DND-41 (cell line): Measurements from ENCODE around the gene RHOBTB3.

Source experiments
- CTCF ChIP-seq: IDR thresholded peaks from 2 replicates; pipeline ENCODE4 v1.5.1; 2012; ENCODE audit warnings: borderline replicate concordance, low read length, moderate library complexity, mild to moderate bottlenecking; ENCODE audit not compliant: poor library complexity, severe bottlenecking; ENCODE audit errors: extremely low read depth
- EZH2 ChIP-seq: IDR thresholded peaks from 3 replicates; pipeline ENCODE4 v1.6.1; 2012; ENCODE audit warnings: borderline replicate concordance, low read depth, mild to moderate bottlenecking, moderate library complexity, low read length, inconsistent platforms; ENCODE audit not compliant: severe bottlenecking

DNA sequence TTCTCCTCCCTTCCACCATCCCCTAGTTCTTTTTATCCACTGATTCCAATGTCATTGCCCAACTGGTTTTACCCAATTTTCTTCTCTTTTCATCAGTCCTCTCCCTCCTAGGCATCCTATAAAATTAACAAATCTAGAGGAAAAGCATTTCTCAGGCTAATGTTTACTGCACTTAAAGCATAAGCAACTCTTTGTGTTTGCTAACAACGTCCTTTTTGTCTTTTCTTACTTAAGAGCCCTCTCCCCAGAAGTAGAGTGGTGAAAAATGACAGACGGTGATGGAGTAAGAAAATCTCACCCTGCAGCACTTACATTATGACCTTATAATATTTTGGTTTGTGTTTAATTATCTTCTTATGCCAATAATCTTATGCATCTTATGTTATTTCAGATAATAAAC, 46.8 kb upstream of the RHOBTB3 start:
- TF ChIP-seq CTCF (no peak), EZH2 (no peak)
